Caki2 (cell line): ENCODE measurements around the gene TMEM53. TPM values are rescaled to one million over a fixed set of nuclear protein-coding genes. Genes with fewer than 3 reads are reported as not detected.

Source experiments
- DNase-seq: peaks from one replicate; pipeline ENCODE4 v3.0.0-alpha.2; 2015; ENCODE audit warnings: low read depth
- in situ Hi-C: cut with HindIII; loops from 2 replicates; pipeline ENCODE4 v1.10.0; 2016; ENCODE audit warnings: low sequenced_read_pairs, low pct_unique_long_range_greater_than_20kb, mixed read lengths
- total RNA-seq: library from RNA; depleted of rRNA; stranded (reverse); fragments of >200 nt; shearing (Covaris generic); gene quantifications from 2 replicates; pipeline ENCODE4 v1.2.3, GENCODE V29; 2014; ENCODE audit warnings: low replicate concordance; rRNA removed

The TMEM53 gene
- total RNA-seq = 4.3 and 7.6 TPM in 2 replicates

DNA sequence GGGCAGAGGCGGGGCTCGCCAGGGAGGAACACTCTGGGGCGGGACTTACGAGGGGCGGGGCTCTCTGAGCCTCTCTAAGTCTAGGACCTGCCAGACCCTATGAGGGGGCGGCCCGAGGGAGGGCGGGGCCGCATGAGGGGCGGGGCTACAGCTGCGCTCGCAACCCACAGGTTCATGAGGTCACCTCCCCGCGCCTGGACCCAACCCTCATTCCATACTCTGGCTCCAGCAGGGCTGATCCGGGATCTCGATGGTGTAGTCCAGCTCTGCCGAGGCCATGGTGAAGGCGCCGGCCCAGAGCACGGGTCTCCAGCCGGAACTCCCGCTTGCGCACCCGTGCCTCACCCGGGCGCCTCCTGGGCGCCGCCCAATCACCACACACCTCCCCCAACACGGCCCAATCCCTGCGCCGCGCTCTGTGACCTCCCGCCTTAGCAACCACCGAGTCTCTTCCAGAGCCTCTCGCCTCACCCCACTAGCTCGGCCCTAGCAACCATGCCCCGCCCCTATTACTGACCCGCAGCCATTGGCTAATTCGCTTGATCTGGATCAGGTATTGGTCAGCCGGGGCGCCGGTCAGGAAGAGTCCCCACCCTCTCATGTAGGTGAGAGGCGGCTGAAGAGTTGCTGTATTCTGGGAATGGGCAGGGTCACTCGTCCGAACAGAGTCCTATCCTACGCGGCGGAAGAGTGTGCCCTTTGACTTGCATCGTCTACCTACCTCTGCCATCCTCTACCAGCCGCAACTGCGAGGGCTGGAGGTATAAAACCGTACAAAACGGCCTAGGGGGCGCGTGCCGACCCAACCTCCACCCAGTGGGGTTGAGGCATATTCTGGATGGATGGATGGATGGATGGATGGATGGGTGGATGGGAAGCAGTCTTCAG is at the start of gene TMEM53, which contains the start of gene ARMH1:
TMEM53 (minus strand) TSS at position 369 of the 888 bp plus-strand sequence; CDS start at position 279, 90 bp downstream.
ARMH1 (plus strand) TSS at position 602 of the 888 bp plus-strand sequence. CDS start 14,984 bp downstream, outside the sequence.
- in situ Hi-C loops = no loop called here
- peak; percentile 99 for DNase-seq

- in situ Hi-C loops = no loop called here
- no peak for DNase-seq
Observed at GRCh38 chr1:44723496-44724295, 49.4 kb upstream of the TMEM53 start.

DNA sequence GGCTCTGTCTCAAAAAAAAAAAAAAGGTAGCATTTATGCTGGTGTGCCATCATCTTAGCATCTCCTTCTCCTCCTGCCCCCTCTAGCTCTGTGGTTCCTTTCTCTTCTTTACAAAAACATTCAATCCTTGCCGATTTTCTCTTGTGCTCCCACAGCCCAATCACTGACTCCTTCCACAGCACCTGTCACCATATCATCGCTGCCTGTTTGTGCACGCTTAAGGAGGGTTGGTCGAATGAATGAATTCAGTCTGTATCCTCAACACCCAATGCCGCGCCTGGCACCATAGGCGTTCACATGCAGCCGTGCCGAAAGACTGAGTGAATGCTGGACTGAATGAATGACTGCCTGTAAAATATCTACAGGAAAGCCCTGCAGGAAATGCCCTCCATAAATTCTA is 48.8 kb upstream of the TMEM53 start:
- in situ Hi-C loops = no loop called here
- DNase-seq = no peak

DNA sequence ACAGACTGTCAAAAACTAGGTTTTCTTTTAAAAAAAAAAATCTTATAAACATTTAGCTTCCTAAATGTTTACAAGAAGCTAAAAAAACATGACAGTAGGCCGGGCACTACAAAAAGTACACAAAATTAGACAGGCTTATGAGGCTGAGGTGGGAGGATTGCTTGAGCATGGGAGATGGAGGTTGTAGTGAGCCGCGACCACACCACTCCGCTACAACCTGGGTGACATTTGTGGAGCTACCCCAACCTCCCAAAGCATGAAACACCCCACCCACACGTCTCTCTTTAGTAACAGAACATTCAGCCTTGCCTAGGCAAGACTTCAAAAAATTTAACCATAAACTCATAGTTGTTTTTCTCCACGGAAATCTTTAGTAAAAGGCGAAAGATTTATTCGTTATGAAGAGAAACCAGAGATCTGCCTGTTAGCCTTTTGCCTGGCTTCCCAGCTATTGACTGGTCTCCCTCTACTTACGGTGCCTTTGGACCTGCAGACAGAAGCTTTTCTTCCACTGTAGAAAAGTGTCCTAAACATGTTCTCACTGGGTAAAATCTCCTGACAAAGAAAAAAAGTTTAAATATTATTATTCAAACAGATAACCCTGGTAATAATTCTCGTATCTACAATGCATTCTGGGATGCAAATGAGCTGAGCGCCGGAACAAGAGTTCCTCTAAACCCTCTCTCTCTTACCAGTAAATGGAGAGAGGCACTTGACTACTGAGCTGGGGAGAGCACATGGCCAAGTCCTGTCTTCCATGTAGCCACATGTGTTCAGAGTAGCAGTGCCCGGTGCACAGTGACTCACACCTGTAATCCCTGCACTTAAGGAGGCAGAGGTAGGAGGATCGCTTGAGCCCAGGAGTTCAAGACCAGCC is 47.4 kb upstream of the TMEM53 start:
- in situ Hi-C loops = no loop called here
- peak; percentile 99 for DNase-seq

DNA sequence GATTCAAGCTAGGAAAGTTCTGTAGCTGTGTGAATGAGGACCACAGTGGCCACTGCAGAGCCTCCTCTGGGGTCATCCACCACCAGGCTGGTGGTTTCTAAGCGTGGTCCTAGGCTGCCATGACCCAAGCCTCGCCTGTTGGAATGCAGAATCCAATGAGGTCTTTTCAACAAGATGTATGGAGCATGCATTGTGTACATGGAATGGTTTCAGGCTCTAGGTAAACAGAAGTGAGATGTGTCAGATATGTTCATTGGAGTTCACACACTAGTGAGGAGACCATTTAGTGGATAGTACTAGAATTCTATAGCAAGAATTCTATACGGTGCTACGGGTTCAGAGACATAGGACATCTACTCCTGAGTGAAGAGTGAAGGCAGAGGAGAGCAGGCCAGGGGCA is 46.0 kb upstream of the TMEM53 start:
- DNase-seq = no peak
- in situ Hi-C loops = no loop called here

DNA sequence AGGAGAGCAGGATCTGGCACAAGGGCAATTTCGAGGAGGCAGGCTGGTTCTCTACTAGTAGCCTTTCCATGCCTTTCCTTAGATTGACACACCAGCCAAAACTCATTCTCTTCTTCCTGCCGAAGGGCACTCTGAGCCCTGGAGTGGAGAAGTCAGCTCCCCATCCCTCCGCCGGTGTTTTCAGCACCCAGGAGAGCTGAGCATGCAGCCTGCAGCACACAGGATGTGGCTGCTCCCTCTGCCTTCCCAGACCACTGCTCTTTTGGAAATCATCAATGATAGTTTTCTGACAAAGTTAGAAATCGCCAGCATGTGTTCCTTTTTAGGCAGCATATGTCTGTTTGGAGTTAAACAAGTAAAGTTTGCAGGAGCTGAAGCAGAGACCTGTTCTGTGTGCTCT is 45.0 kb upstream of the TMEM53 start:
- DNase-seq = no peak
- in situ Hi-C loops = no loop called here

- no peak for DNase-seq
- in situ Hi-C loops = no loop called here
Observed at GRCh38 chr1:44718091-44718490, 43.8 kb upstream of the TMEM53 start.

DNA sequence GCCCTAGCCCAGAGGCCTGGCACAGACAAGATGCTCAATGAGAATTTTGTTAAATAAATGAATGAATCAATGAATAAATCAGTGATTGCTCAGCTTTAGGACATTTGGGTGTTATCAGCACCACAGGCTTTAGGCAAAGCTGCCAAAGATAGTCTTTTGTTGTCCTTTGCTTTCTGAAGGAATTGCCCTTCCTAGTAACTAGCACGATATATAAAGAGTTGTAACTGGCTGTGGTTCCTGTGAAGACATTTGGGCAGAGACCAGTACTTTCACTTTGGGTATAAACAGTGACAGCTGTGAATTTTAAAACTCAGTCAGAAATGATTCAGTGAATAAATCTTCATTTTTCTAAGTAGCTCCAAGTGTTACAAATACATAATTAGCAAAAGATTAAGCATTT is 43.4 kb upstream of the TMEM53 start:
- DNase-seq = no peak
- in situ Hi-C loops = no loop called here

- in situ Hi-C loops = no loop called here
- DNase-seq = peak; percentile 42
Observed at GRCh38 chr1:44717156-44717555, 42.9 kb upstream of the TMEM53 start.

- peak; percentile 59 for DNase-seq
- in situ Hi-C loops = no loop called here
Observed at GRCh38 chr1:44714944-44715571, 40.8 kb upstream of the TMEM53 start.

- DNase-seq = no peak
Observed at GRCh38 chr1:44714532-44714931, 40.3 kb upstream of the TMEM53 start.

DNA sequence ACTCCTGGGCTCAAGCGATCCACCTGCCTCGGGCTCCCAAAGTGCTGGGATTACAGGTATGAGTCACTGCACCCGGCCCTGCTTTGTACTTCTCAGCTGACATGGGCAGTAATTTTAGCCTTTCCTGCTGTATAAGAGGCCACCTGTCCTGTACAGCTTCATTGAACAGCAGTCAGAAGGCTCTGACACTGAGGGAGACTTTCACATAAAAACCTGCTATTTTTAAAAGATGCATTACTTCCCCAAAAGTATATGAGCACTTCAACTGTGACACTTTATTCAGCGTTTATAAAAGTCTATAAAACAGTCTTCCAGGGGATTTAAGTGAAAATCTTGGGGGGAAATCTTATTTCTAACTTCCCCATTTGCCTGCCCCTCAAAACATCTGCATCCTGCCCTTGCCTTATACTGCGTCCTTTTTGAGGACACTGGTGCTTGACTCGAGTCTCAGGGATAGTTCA is 39.1 kb upstream of the TMEM53 start:
- in situ Hi-C loops = no loop called here
- DNase-seq = no peak

More at GRCh38 chr1:44714532-44714931, 40.3 kb upstream of the TMEM53 start:
- in situ Hi-C loops = no loop called here

DNA sequence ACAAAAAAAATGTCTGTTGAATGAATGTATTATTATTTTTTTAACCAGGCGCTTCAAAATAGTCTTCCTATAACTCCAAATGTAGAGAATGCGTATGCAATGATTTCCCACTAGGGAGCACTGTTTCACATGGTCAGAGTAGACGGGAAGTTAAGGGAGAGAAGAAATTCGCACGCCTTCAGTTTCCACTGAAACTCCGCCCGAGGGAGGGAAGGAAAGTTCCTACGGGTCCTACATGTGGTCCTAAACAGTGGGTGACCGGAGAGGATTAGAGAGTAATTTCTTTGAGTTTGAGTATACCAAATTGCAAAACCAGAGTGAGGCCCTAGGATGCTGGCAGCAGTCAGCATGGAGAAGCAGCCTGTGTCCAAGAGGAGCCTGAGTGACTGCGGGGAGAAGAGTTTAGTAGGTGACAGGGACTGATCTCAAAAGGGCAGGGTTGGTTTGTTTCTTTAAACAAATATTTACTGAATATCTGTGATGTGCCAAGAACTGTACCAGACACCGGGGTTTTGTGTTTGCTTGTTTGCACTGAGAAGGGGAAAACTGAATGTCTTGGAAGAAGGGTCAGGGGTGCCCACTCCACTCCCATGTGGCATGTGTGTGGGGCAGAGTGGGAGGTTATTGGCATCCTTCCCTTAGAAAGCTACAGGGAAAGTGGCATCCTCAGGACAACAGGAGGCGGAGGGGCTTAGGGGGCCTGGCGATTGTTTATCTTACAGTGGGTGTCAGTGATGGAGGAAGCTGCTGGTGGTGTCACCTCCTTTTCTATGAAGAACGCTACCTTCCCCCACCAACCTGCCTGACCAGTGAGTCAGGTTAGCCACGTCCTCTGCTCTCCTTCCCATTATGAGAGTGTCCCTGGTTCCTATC is 33.9 kb upstream of the TMEM53 start:
- in situ Hi-C loops = no loop called here
- DNase-seq = peak; percentile 41

GRCh38 chr1:44707112-44707881 is 33.0 kb upstream of the TMEM53 start:
- in situ Hi-C loops = no loop called here
- DNase-seq = peak; percentile 60

DNA sequence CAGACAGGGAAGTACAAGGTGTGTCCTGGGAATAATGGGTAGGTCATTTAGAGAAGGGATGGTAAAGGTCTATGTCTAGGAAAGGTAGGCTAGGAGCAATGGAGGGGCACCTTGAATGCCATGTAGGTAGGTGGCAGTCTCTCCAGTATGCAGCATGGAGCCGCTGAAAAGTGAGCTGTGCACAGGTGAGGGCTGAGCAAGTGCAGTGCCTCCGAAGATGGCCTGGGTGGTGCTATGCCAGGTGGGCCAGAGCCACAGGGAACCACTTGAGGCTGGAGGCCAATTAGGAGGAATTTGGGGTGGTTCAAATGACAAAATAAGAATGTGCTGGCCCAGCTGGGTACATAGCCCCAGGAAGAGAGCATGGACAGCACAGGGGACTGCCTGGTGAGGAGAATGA is 31.7 kb upstream of the TMEM53 start:
- DNase-seq = no peak
- in situ Hi-C loops = no loop called here

DNA sequence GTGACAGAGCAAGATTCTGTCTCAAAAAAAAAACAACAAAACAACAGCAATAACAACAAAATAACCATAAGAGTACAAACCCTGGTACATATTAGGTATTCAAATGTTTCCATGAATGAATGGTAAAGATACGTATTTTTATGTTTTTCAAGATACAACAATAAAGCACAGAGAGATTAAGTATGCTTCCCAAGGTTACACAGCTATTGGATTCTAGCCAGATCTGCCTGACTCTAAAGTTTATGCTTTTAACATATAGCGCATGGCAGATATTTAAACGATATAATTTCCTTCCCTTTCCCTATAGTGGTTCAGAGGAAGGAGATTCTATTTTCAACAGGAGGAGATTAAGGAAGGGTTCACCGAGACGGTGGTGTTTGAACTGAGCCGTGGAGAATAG is 31.2 kb upstream of the TMEM53 start:
- in situ Hi-C loops = no loop called here

More for the DNA sequence above, 31.2 kb upstream of the TMEM53 start:
- DNase-seq = no peak
